K562 (cell line): ENCODE measurements around the gene POU2AF1. TPM values are rescaled to one million over a fixed set of nuclear protein-coding genes. Genes with fewer than 3 reads are reported as not detected.

Experiments
- ATAC-seq: fragments of 200-7000 bp; cut with Tn5 transposase; 3 replicates; pipeline ENCODE4 v1.9.1; 2020; ENCODE audit warnings: moderate library complexity
- BruUV-seq: library from RNA; stranded (reverse); fragments of 400-500 nt; replicated peaks from 2 replicates; lab custom pipeline; 2021; lab: Mats Ljungman, UMichigan
- CTCF ChIA-PET: fragments of 300-600 bp; formaldehyde crosslinking; extraction: SDS; loops from one replicate; lab custom pipeline; 2021; ENCODE audit warnings: low intra/inter-chr PET ratio; lab: Yijun Ruan, JAX
- POLR2A ChIA-PET: fragments of 300-600, 350-650 bp; sonication (Branson Sonifier 250); formaldehyde crosslinking; extraction: SDS; loops from one replicate; lab custom pipeline; 2021; ENCODE audit warnings: antibody characterized with exemption, inconsistent platforms; lab: Yijun Ruan, JAX
- DNase-seq, 4 experiments: peaks; one replicate each; pipeline versions ENCODE4 v3.0.0 to v3.0.0-alpha.2; 2011 to 2018; ENCODE audit warnings: low spot score in 3 of 4, mixed read lengths in 3 of 4; ENCODE audit errors: extremely low read depth in 1 of 4
- FAIRE-seq: peaks from 2 replicates; lab custom pipeline; 2011; peaks lifted over from hg19 to GRCh38; lab: Jason Lieb, UNC
- H2AFZ ChIP-seq: 2 replicates; pipeline ENCODE4 v1.6.0; 2011; ENCODE audit warnings: low read depth, low read length, control low read depth, inconsistent platforms
- H3K27ac ChIP-seq: fragments of 200-600 bp; 3 replicates; pipeline ENCODE4 v1.8.0; 2011; ENCODE audit warnings: low read depth, mild to moderate bottlenecking, control low read depth, inconsistent platforms, low read length, moderate library complexity, mixed read lengths; ENCODE audit errors: extremely low read depth
- H3K27me3 ChIP-seq, 2 experiments: fragments of 300-600 bp in 1 of 2; 2 replicates in 1 of 2; 3 replicates in 1 of 2; pipeline versions ENCODE4 v1.6.0 to v1.8.0; 2011; ENCODE audit warnings: inconsistent platforms in 2 of 2, low read length in 2 of 2, mild to moderate bottlenecking in 1 of 2, mixed read lengths in 1 of 2, moderate library complexity in 1 of 2; ENCODE audit not compliant: control insufficient read depth in 2 of 2, insufficient read depth in 2 of 2
- H3K36me3 ChIP-seq: fragments of 300-600 bp; 3 replicates; pipeline ENCODE4 v1.8.0; 2011; ENCODE audit warnings: mild to moderate bottlenecking, low read length, inconsistent platforms; ENCODE audit not compliant: control insufficient read depth, insufficient read depth
- H3K4me1 ChIP-seq, 2 experiments: fragments of 200-600 bp in 1 of 2; replicated peaks in 1 of 2; 2 replicates in 1 of 2; 3 replicates in 1 of 2; pipeline versions ENCODE4 v1.5.1 to v1.8.0; 2011; ENCODE audit warnings: inconsistent platforms in 2 of 2, low read length in 2 of 2, mild to moderate bottlenecking in 1 of 2, mixed read lengths in 1 of 2, moderate library complexity in 1 of 2; ENCODE audit not compliant: control insufficient read depth in 2 of 2, insufficient read depth in 2 of 2
- H3K4me2 ChIP-seq: 2 replicates; pipeline ENCODE4 v1.6.1; 2011; ENCODE audit warnings: low read length, control low read depth, inconsistent platforms, mixed read lengths; ENCODE audit not compliant: insufficient read depth
- H3K4me3 ChIP-seq: fragments of 200-600 bp; sonication (generic), shearing (Covaris generic); 2 replicates; pipeline ENCODE4 v1.5.1; 2016; ENCODE audit warnings: control low read depth, inconsistent platforms
- H3K79me2 ChIP-seq: fragments of 200-600 bp; 3 replicates; pipeline ENCODE4 v1.8.0; 2011; ENCODE audit warnings: low read length, inconsistent platforms; ENCODE audit not compliant: control insufficient read depth, insufficient read depth
- H3K9ac ChIP-seq, 2 experiments: 2 replicates each; pipeline versions ENCODE4 v1.6.0 to v1.6.1; 2011; ENCODE audit warnings: low read depth in 2 of 2, low read length in 2 of 2, control low read depth in 1 of 2, inconsistent platforms in 1 of 2, mild to moderate bottlenecking in 1 of 2, mixed read lengths in 1 of 2; ENCODE audit not compliant: insufficient read depth in 1 of 2
- H3K9me1 ChIP-seq: one replicate; pipeline ENCODE4 v1.6.0; 2011; ENCODE audit warnings: inconsistent platforms, mild to moderate bottlenecking, low read length, moderate library complexity; ENCODE audit not compliant: control insufficient read depth, insufficient read depth
- H3K9me3 ChIP-seq: replicated peaks from 2 replicates; pipeline ENCODE4 v1.5.1; 2011; ENCODE audit warnings: low read depth, low read length, inconsistent platforms; ENCODE audit not compliant: control insufficient read depth, insufficient read depth
- H4K20me1 ChIP-seq: replicated peaks from 2 replicates; pipeline ENCODE4 v1.6.1; 2011; ENCODE audit warnings: low read length, inconsistent platforms, mixed read lengths; ENCODE audit not compliant: control insufficient read depth, insufficient read depth
- NR3C1 ChIP-seq: sonication (generic); formaldehyde crosslinking; IDR thresholded peaks from 2 replicates; pipeline ENCODE4 v1.8.1; 2022; ENCODE audit warnings: missing genetic modification reagents
- TEAD2 ChIP-seq: fragments of 450-650 bp; IDR thresholded peaks from 2 replicates; pipeline ENCODE4 v1.6.1; 2016; ENCODE audit warnings: missing genetic modification characterization, control low read depth, missing compliant biosample characterization
- ZBED1 ChIP-seq: IDR thresholded peaks from 2 replicates; pipeline ENCODE4 v1.6.1; 2014
- WGBS: fragments of 100-300 bp; shearing (Covaris generic); methylation state at CpG from one replicate; pipeline ENCODE4 v1.1.6; 2016; ENCODE audit warnings: low coverage, mixed read lengths; ENCODE audit not compliant: insufficient coverage; ENCODE audit errors: missing lambda C conversion rate; 5-methylcytosine and 5-hydroxymethylcytosine counted together
- in situ Hi-C: fragments of 300-500 bp; cut with MboI; formaldehyde crosslinking; loops from 4 replicates; pipeline ENCODE4 v1.15.0; 2018; ENCODE audit warnings: inconsistent platforms, mixed read lengths
- intact Hi-C: fragments of 100-400 bp; cut with micrococcal nuclease; formaldehyde crosslinking; loops from 2 replicates; pipeline ENCODE4 v1.14.2; 2022
- microRNA-seq: library from miRNA; unstranded; fragments of <30 nt; microRNA quantifications from one replicate; pipeline ENCODE4, GENCODE V29; 2018; ENCODE audit warnings: borderline microRNAs expressed
- polyA plus RNA-seq, 8 experiments: library from polyadenylated mRNA; depleted of rRNA in 4 of 8; stranded (reverse) in 5 of 8; unstranded in 3 of 8; fragments of >200 nt; fragmentation: Nextera tagmentation in 2 of 8; fragmentation: Illumina TruSeq in 1 of 8; extraction: Ambion mirVana in 2 of 8; extraction: Trizol in 1 of 8; gene quantifications; 2 replicates each; pipeline versions ENCODE4 v1.2.1 to v1.2.3, GENCODE V29; 2011 to 2014; ENCODE audit warnings: inconsistent platforms in 1 of 8, missing spikeins in 1 of 8
- small RNA-seq: library from RNA; depleted of rRNA; stranded (forward); fragments of <200 nt; gene quantifications from one replicate; pipeline ENCODE3, GENCODE V24; 2014
- total RNA-seq, 7 experiments: library from RNA; depleted of rRNA in 6 of 7; stranded (reverse); fragments of >200 nt in 6 of 7; fragmentation: Illumina TruSeq in 2 of 7; extraction: Trizol in 2 of 7; gene quantifications; 2 replicates each; pipeline versions ENCODE4 v1.2.1 to v1.2.3, GENCODE V29; 2011 to 2021; ENCODE audit warnings: low replicate concordance in 1 of 7

POU2AF1 gene
- total and polyA plus RNA-seq, 9 of the 15 experiments (the other 6 are each of a cell fraction or from before 2014, with no cell fraction given) = 0.09 TPM; not detected in 8

- TF ChIP-seq ZBED1 (no peak), NR3C1 (no peak)
Measured at GRCh38 chr11:111303461-111303860, 75.6 kb downstream of the POU2AF1 start (continued).

GRCh38 chr11:111302298-111302697 lies 76.8 kb downstream of the POU2AF1 start:
- CTCF ChIA-PET = no interaction called here
- intact Hi-C loops = no loop called here
- peaks cover 0 to 9% of the 10 kb centered on the region in 2 experiments; a peak in 1 of 5 replicates for H3K4me1 ChIP-seq
- 0% methylated on average over 3 of the region's 3 CpGs for WGBS
- no peak overlapping the region for H3K27ac ChIP-seq
- H3K9me1 ChIP-seq = no peaks in the 10 kb centered on the region
- no peaks in the 10 kb centered on the region for H3K36me3 ChIP-seq
- H3K4me2 ChIP-seq = no peak overlapping the region
- FAIRE-seq = no peak
- H3K9me3 ChIP-seq = no peaks in the 10 kb centered on the region
- peaks cover 2 to 28% of the 10 kb centered on the region in 2 experiments; a peak in 3 of 5 replicates for H3K27me3 ChIP-seq
- in situ Hi-C loops = no loop called here
- TF ChIP-seq TEAD2 (tag) = no peak
- TF ChIP-seq, all 486 proteins: peak for 0
- DNase-seq (no peak), ATAC-seq (no peak)
- Histone ChIP-seq H4K20me1 (peaks cover 3% of the 10 kb centered on the region; the same call in 1 of the 2 replicates), H3K4me3 (no peak overlapping the region), H3K79me2 (no peaks in the 10 kb centered on the region), H3K9ac (no peak overlapping the region), H2AFZ (no peak overlapping the region)
- POLR2A ChIA-PET = no interaction called here
- BruUV-seq = no TSS peak

Small RNA genes lying within 50 kb of the gene (microRNA-seq; reads per million reads assigned to microRNA genes)
- gene MIR4491 = not detected

Small RNA genes lying within 50 kb of the gene (small RNA-seq; reads per million reads assigned to genes)
- gene MIR4491 (not detected), gene RNU2-60P (not detected)

Other genes starting within 250 kb of the POU2AF1 start
- gene POU2AF2, start 133.6 kb downstream of the POU2AF1 start, total RNA-seq (2014; rRNA removed) = not detected in 2 replicates
- gene POU2AF2, start 133.6 kb downstream of the POU2AF1 start, total RNA-seq (2014; rRNA removed; fragmentation: Illumina TruSeq; extraction: Trizol) = not detected in 2 replicates
- gene POU2AF2, start 133.6 kb downstream of the POU2AF1 start, total RNA-seq (2015; rRNA removed; fragmentation: Illumina TruSeq; extraction: Trizol) = not detected in 2 replicates
- not detected in 2 replicates for gene POU2AF2, start 133.6 kb downstream of the POU2AF1 start, total RNA-seq (2021)
- not detected in 2 replicates for gene POU2AF2, start 133.6 kb downstream of the POU2AF1 start, polyA plus RNA-seq (2011; rRNA removed)
- gene POU2AF2, start 133.6 kb downstream of the POU2AF1 start, polyA plus RNA-seq (2014; fragmentation: Illumina TruSeq; extraction: Trizol) = not detected in 2 replicates
- not detected for gene POU2AF2, start 133.6 kb downstream of the POU2AF1 start, polyA plus RNA-seq (2014; fragmentation: Nextera tagmentation; extraction: Ambion mirVana)
- not detected in 2 replicates for gene POU2AF2, start 133.6 kb downstream of the POU2AF1 start, polyA plus RNA-seq (2014; rRNA removed)
- gene POU2AF3, start 80.7 kb downstream of the POU2AF1 start, total RNA-seq (2014; rRNA removed) = not detected in 2 replicates
- not detected in 2 replicates for gene POU2AF3, start 80.7 kb downstream of the POU2AF1 start, total RNA-seq (2014; rRNA removed; fragmentation: Illumina TruSeq; extraction: Trizol)
- not detected in 2 replicates for gene POU2AF3, start 80.7 kb downstream of the POU2AF1 start, total RNA-seq (2015; rRNA removed; fragmentation: Illumina TruSeq; extraction: Trizol)
- gene POU2AF3, start 80.7 kb downstream of the POU2AF1 start, total RNA-seq (2021) = not detected in 2 replicates
- not detected in 2 replicates for gene POU2AF3, start 80.7 kb downstream of the POU2AF1 start, polyA plus RNA-seq (2011; rRNA removed)
- not detected in 2 replicates for gene POU2AF3, start 80.7 kb downstream of the POU2AF1 start, polyA plus RNA-seq (2014; fragmentation: Illumina TruSeq; extraction: Trizol)
- gene POU2AF3, start 80.7 kb downstream of the POU2AF1 start, polyA plus RNA-seq (2014; fragmentation: Nextera tagmentation; extraction: Ambion mirVana) = not detected
- not detected in 2 replicates for gene POU2AF3, start 80.7 kb downstream of the POU2AF1 start, polyA plus RNA-seq (2014; rRNA removed)
- gene BTG4, start 133.1 kb upstream of the POU2AF1 start, total RNA-seq (2014; rRNA removed) = not detected in 2 replicates
- not detected in 2 replicates for gene BTG4, start 133.1 kb upstream of the POU2AF1 start, total RNA-seq (2014; rRNA removed; fragmentation: Illumina TruSeq; extraction: Trizol)
- not detected in 2 replicates for gene BTG4, start 133.1 kb upstream of the POU2AF1 start, total RNA-seq (2015; rRNA removed; fragmentation: Illumina TruSeq; extraction: Trizol)
- not detected in 2 replicates for gene BTG4, start 133.1 kb upstream of the POU2AF1 start, total RNA-seq (2021)
- not detected in 2 replicates for gene BTG4, start 133.1 kb upstream of the POU2AF1 start, polyA plus RNA-seq (2011; rRNA removed)
- not detected in 2 replicates for gene BTG4, start 133.1 kb upstream of the POU2AF1 start, polyA plus RNA-seq (2014; fragmentation: Illumina TruSeq; extraction: Trizol)
- not detected for gene BTG4, start 133.1 kb upstream of the POU2AF1 start, polyA plus RNA-seq (2014; fragmentation: Nextera tagmentation; extraction: Ambion mirVana)
- gene BTG4, start 133.1 kb upstream of the POU2AF1 start, polyA plus RNA-seq (2014; rRNA removed) = not detected in 2 replicates
- not detected in 2 replicates for gene HOATZ, start 135.5 kb upstream of the POU2AF1 start, total RNA-seq (2014; rRNA removed)
- not detected in 2 replicates for gene HOATZ, start 135.5 kb upstream of the POU2AF1 start, total RNA-seq (2014; rRNA removed; fragmentation: Illumina TruSeq; extraction: Trizol)
- gene HOATZ, start 135.5 kb upstream of the POU2AF1 start, total RNA-seq (2015; rRNA removed; fragmentation: Illumina TruSeq; extraction: Trizol) = not detected in 2 replicates
- gene HOATZ, start 135.5 kb upstream of the POU2AF1 start, total RNA-seq (2021) = not detected in 2 replicates
- not detected in 2 replicates for gene HOATZ, start 135.5 kb upstream of the POU2AF1 start, polyA plus RNA-seq (2011; rRNA removed)
- gene HOATZ, start 135.5 kb upstream of the POU2AF1 start, polyA plus RNA-seq (2014; fragmentation: Illumina TruSeq; extraction: Trizol) = not detected in 2 replicates
- gene HOATZ, start 135.5 kb upstream of the POU2AF1 start, polyA plus RNA-seq (2014; fragmentation: Nextera tagmentation; extraction: Ambion mirVana) = not detected
- not detected in 2 replicates for gene HOATZ, start 135.5 kb upstream of the POU2AF1 start, polyA plus RNA-seq (2014; rRNA removed)
- not detected in 2 replicates for gene LAYN, start 161.4 kb upstream of the POU2AF1 start, total RNA-seq (2014; rRNA removed)
- gene LAYN, start 161.4 kb upstream of the POU2AF1 start, total RNA-seq (2014; rRNA removed; fragmentation: Illumina TruSeq; extraction: Trizol) = not detected in 2 replicates
- gene LAYN, start 161.4 kb upstream of the POU2AF1 start, total RNA-seq (2015; rRNA removed; fragmentation: Illumina TruSeq; extraction: Trizol) = not detected in 2 replicates
- not detected in 2 replicates for gene LAYN, start 161.4 kb upstream of the POU2AF1 start, total RNA-seq (2021)
- gene LAYN, start 161.4 kb upstream of the POU2AF1 start, polyA plus RNA-seq (2011; rRNA removed) = not detected in 2 replicates
- not detected in 2 replicates for gene LAYN, start 161.4 kb upstream of the POU2AF1 start, polyA plus RNA-seq (2014; fragmentation: Illumina TruSeq; extraction: Trizol)
- gene LAYN, start 161.4 kb upstream of the POU2AF1 start, polyA plus RNA-seq (2014; fragmentation: Nextera tagmentation; extraction: Ambion mirVana) = not detected
- gene LAYN, start 161.4 kb upstream of the POU2AF1 start, polyA plus RNA-seq (2014; rRNA removed) = not detected in 2 replicates
- 3.4 and 4.1 TPM in 2 replicates for gene SIK2, start 223.2 kb upstream of the POU2AF1 start, total RNA-seq (2014; rRNA removed)
- gene SIK2, start 223.2 kb upstream of the POU2AF1 start, total RNA-seq (2014; rRNA removed; fragmentation: Illumina TruSeq; extraction: Trizol) = 3.7 and 3.8 TPM in 2 replicates
- 4.5 and 4.8 TPM in 2 replicates for gene SIK2, start 223.2 kb upstream of the POU2AF1 start, total RNA-seq (2015; rRNA removed; fragmentation: Illumina TruSeq; extraction: Trizol)
- 6.4 and 11.3 TPM in 2 replicates for gene SIK2, start 223.2 kb upstream of the POU2AF1 start, total RNA-seq (2021)
- 7.3 and 10.3 TPM in 2 replicates for gene SIK2, start 223.2 kb upstream of the POU2AF1 start, polyA plus RNA-seq (2011; rRNA removed)
- 9.3 and 11.6 TPM in 2 replicates for gene SIK2, start 223.2 kb upstream of the POU2AF1 start, polyA plus RNA-seq (2014; fragmentation: Illumina TruSeq; extraction: Trizol)
- under 1 TPM; 0.74 to 0.77 TPM for gene SIK2, start 223.2 kb upstream of the POU2AF1 start, polyA plus RNA-seq (2014; fragmentation: Nextera tagmentation; extraction: Ambion mirVana)
- 3.2 and 3.3 TPM in 2 replicates for gene SIK2, start 223.2 kb upstream of the POU2AF1 start, polyA plus RNA-seq (2014; rRNA removed)